ENCODE data around the gene CNBP.

CNBP gene

DNA sequence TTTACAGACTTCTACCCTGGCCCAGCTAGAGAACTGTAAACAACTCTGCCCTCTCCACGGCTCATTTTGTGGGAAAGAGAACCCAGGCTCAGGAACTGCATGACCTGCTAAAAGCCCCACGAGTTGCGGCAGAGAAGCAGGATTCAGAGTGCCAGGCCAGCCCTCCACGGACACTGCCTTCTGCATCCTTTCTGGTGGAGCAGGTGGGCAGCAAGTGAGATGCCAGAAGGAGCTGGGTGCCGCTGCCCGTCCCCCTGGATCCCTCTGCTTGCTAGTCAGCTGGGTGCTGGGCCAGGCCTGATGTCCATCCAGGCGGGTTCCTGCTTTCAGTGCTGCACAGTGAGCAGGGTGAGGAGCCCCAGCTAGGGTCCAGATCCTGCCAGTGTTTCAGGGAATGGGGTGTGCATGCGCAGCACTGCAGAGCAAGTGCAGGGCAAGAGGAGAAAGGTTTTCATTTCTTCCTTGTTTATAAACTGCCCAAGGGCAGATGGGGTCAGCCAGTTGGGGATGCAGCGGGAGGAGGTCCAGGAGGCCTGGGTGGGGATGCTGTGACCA lies 56.9 kb downstream of the CNBP start:
- Histone ChIP-seq H3K9ac (ENCODE audit: low read length) (no peak overlapping the region), H3K4me1 (ENCODE audit: low read length) (peaks cover 17% of the 10 kb centered on the region), H3K27me3 (ENCODE audit: low read depth, low read length) (no peaks in the 10 kb centered on the region), H3K9me3 (ENCODE audit: insufficient read depth, low read length) (no peaks in the 10 kb centered on the region), H3K27ac (ENCODE audit: low read length) (no peak overlapping the region), H2AFZ (ENCODE audit: low read depth, low read length) (no peak overlapping the region), H3K79me2 (ENCODE audit: low read length) (no peaks in the 10 kb centered on the region), H3K36me3 (replicated peaks; ENCODE audit: low read depth, low read length) (peaks cover 13% of the 10 kb centered on the region), H3K4me3 (ENCODE audit: low read length) (no peak overlapping the region), H4K20me1 (ENCODE audit: insufficient read depth, low read length) (no peaks in the 10 kb centered on the region), H3K4me2 (ENCODE audit: low read length) (no peak overlapping the region)
- TF ChIP-seq EZH2phosphoT487 (IDR thresholded peaks at IDR 0.05; ENCODE audit: low read depth) = no peak
- TF ChIP-seq, protein P1, sequence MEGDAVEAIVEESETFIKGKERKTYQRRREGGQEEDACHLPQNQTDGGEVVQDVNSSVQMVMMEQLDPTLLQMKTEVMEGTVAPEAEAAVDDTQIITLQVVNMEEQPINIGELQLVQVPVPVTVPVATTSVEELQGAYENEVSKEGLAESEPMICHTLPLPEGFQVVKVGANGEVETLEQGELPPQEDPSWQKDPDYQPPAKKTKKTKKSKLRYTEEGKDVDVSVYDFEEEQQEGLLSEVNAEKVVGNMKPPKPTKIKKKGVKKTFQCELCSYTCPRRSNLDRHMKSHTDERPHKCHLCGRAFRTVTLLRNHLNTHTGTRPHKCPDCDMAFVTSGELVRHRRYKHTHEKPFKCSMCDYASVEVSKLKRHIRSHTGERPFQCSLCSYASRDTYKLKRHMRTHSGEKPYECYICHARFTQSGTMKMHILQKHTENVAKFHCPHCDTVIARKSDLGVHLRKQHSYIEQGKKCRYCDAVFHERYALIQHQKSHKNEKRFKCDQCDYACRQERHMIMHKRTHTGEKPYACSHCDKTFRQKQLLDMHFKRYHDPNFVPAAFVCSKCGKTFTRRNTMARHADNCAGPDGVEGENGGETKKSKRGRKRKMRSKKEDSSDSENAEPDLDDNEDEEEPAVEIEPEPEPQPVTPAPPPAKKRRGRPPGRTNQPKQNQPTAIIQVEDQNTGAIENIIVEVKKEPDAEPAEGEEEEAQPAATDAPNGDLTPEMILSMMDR (IDR thresholded peaks at IDR 0.05; ENCODE audit: low read depth, low read length) = no peak

DNA sequence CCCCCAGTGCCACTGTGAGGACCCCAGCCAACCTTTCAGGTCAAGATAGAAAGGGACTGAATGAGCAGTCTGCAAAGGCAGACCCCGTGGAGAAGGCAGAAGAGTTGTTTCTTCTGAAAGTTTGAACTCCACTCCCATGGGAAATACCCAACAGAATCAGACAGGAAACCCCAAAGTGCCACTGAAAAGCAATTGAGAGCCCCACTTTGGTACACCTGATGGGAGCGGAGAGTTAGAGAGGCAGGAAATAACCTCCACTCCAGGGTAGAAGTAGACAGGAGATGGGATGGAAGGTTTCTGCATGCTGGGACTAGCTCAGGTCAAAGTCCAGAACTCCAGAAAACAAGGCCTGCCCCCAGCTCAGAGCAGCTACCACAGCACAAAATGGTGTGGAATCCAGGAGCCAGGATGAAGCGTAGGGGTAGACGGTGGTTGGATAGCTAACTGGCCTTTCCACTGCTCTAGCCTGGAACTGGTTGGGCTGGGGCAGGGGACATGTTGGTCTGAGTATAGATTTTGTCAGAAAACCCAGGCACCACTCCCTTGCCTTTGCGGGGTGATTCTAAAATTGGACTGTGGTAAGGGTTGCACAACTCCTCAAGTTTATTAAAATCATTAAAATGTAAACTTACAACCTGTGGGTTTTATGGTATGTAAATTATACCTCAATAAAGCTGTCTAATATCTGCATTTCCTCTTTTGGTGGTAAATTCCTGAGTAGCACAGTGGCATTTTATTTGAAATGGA lies 60.2 kb downstream of the CNBP start:
- H2AFZ ChIP-seq (ENCODE audit: low read depth, low read length) = no peak overlapping the region
- H3K4me2 ChIP-seq (ENCODE audit: low read length) = peak overlapping the region; percentile 71; the same call in 1 of the 2 replicates
- 0 out of 2 replicates have a peak overlapping the region, but pooled peaks have one; percentile 1 for H3K27ac ChIP-seq (ENCODE audit: low read length)
- peaks cover 19% of the 10 kb centered on the region for H3K79me2 ChIP-seq (ENCODE audit: low read length)
- H3K27me3 ChIP-seq (ENCODE audit: low read depth, low read length) = no peaks in the 10 kb centered on the region
- no peaks in the 10 kb centered on the region for H3K9me3 ChIP-seq (ENCODE audit: insufficient read depth, low read length)
- TF ChIP-seq, protein P1 (IDR thresholded peaks at IDR 0.05; ENCODE audit: low read depth, low read length) = no peak
- TF ChIP-seq EZH2phosphoT487 (IDR thresholded peaks at IDR 0.05; ENCODE audit: low read depth) = no peak
- peaks cover 32% of the 10 kb centered on the region for H3K4me1 ChIP-seq (ENCODE audit: low read length)
- no peak overlapping the region for H3K4me3 ChIP-seq (ENCODE audit: low read length)
- peaks cover 7% of the 10 kb centered on the region for H3K36me3 ChIP-seq (replicated peaks; ENCODE audit: low read depth, low read length)
- no peaks in the 10 kb centered on the region for H4K20me1 ChIP-seq (ENCODE audit: insufficient read depth, low read length)
- no peak overlapping the region for H3K9ac ChIP-seq (ENCODE audit: low read length)

DNA sequence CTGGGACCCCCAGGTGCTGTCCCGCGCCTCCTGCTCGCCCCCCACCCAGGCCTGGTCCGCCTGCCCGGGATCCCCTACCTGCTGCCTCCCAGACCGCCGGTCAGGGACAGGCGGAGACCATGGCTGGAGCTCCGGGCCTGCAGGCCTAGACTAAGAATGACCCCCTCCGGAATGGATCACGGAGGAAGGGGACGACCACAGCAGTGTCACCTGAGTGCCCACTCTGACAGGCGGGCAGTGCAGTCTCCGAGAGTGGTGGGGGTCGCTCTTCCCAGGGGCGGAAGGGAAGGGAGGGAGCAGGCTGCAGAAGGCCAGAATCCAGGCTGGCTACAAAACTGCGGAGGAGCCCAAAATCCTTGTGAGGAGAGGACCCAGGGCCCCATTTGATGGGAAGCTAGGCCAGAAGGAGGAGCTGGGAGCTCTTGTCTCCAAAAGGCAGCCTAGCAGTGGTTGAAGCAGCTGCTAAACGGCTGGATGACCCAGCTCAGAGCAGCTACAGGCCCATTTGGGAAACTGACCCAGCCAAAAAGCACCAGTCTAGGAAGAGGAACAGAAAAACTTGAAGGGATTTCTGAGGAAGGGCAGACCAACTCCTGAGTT lies 61.2 kb downstream of the CNBP start:
- Histone ChIP-seq H3K4me2 (ENCODE audit: low read length) (peak overlapping the region; percentile 71), H3K27me3 (ENCODE audit: low read depth, low read length) (no peaks in the 10 kb centered on the region), H3K4me3 (ENCODE audit: low read length) (peak overlapping the region; percentile 83), H3K79me2 (ENCODE audit: low read length) (peaks cover 29% of the 10 kb centered on the region), H3K36me3 (replicated peaks; ENCODE audit: low read depth, low read length) (peaks cover 15% of the 10 kb centered on the region), H3K27ac (ENCODE audit: low read length) (no peak overlapping the region), H3K9me3 (ENCODE audit: insufficient read depth, low read length) (no peaks in the 10 kb centered on the region), H3K4me1 (ENCODE audit: low read length) (peaks cover 32% of the 10 kb centered on the region), H3K9ac (ENCODE audit: low read length) (peak overlapping the region; percentile 21; the same call in 1 of the 2 replicates), H2AFZ (ENCODE audit: low read depth, low read length) (no peak overlapping the region), H4K20me1 (ENCODE audit: insufficient read depth, low read length) (peaks cover 3% of the 10 kb centered on the region; the same call in 1 of the 2 replicates)
- no peak for TF ChIP-seq EZH2phosphoT487 (IDR thresholded peaks at IDR 0.05; ENCODE audit: low read depth)
- TF ChIP-seq, protein P1 (IDR thresholded peaks at IDR 0.05; ENCODE audit: low read depth, low read length) = no peak

DNA sequence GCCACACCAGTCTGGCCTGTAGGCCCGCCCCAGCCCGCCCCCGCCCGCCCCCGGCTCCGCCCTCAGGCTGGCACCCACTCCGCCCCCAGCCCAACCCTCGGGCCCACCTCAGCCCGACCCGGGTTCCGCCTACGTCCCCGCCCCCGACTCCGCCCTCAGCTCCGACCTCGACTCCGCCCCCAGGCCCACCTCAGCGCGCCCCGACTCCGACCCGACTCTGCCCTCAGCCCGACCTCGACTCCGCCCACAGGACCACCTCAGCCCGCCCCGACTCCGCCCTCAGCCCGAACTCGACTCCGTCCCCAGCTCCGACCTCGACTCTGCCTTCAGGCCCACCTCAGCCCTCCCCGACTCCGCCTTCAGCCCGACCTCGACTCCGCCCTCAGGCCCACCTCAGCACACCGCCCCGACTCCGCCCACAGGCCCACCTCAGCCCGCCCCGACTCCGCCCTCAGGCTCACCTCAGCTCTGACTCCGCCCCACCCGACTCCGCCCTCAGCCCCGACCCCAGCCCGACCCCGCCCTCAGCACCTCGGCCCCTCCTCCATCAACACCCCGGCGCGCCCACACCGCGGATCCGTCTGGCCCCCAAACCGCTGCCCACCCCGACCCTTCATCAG lies 61.8 kb downstream of the CNBP start, which contains the start of gene RAB43:
TSS of gene RAB43 (minus strand) at position 13 of the 620 bp plus-strand sequence. CDS start 315 bp downstream, outside the sequence.
- peak within 1 kb of the TSS; percentile 95 for H3K9ac ChIP-seq (ENCODE audit: low read length)
- H3K9me3 ChIP-seq (ENCODE audit: insufficient read depth, low read length) = no peaks in the 10 kb centered on the region
- peak within 1 kb of the TSS; percentile 99 for H3K4me2 ChIP-seq (ENCODE audit: low read length)
- peaks cover 7% of the 10 kb centered on the region for H4K20me1 ChIP-seq (ENCODE audit: insufficient read depth, low read length)
- peak within 1 kb of the TSS; percentile 93 for H3K4me3 ChIP-seq (ENCODE audit: low read length)
- peaks cover 32% of the 10 kb centered on the region for H3K4me1 ChIP-seq (ENCODE audit: low read length)
- TF ChIP-seq, protein P1 (IDR thresholded peaks at IDR 0.05; ENCODE audit: low read depth, low read length) = no peak
- TF ChIP-seq EZH2phosphoT487 (IDR thresholded peaks at IDR 0.05; ENCODE audit: low read depth) = no peak
- H2AFZ ChIP-seq (ENCODE audit: low read depth, low read length) = no peak within 1 kb of the TSS
- no peaks in the 10 kb centered on the region for H3K27me3 ChIP-seq (ENCODE audit: low read depth, low read length)
- H3K79me2 ChIP-seq (ENCODE audit: low read length) = peaks cover 33% of the 10 kb centered on the region
- H3K27ac ChIP-seq (ENCODE audit: low read length) = peak within 1 kb of the TSS; percentile 82
- H3K36me3 ChIP-seq (replicated peaks; ENCODE audit: low read depth, low read length) = peaks cover 18% of the 10 kb centered on the region

Data from OCI-LY3 (cell line).